H9 (cell line): Measurements from ENCODE around the gene KDR. TPM values are rescaled to one million over a fixed set of nuclear protein-coding genes. Genes with fewer than 3 reads are reported as not detected.

Experiments used
- DNase-seq: peaks from one replicate; pipeline ENCODE4 v3.0.0-alpha.2; 2017
- H2AFZ ChIP-seq: one replicate; pipeline ENCODE4 v1.6.1; 2013; ENCODE audit warnings: mild to moderate bottlenecking, low read length, control low read depth, moderate library complexity
- H2AK5ac ChIP-seq: 2 replicates; pipeline ENCODE4 v1.6.1; 2013; ENCODE audit warnings: low read length, control low read depth, mixed read lengths; ENCODE audit not compliant: insufficient read length
- H2BK120ac ChIP-seq: one replicate; pipeline ENCODE4 v1.6.1; 2013; ENCODE audit warnings: low read depth, mild to moderate bottlenecking, low read length, control low read depth, inconsistent platforms; ENCODE audit not compliant: poor library complexity, severe bottlenecking
- H2BK12ac ChIP-seq: 2 replicates; pipeline ENCODE4 v1.6.1; 2013; ENCODE audit warnings: low read length, control low read depth, mixed read lengths, low read depth; ENCODE audit not compliant: insufficient read length
- H2BK15ac ChIP-seq: 2 replicates; pipeline ENCODE4 v1.6.1; 2013; ENCODE audit warnings: low read depth, low read length, control low read depth
- H2BK20ac ChIP-seq: one replicate; pipeline ENCODE4 v1.6.1; 2013; ENCODE audit warnings: low read depth, mild to moderate bottlenecking, low read length, control low read depth, inconsistent platforms; ENCODE audit not compliant: poor library complexity, severe bottlenecking
- H2BK5ac ChIP-seq: 2 replicates; pipeline ENCODE4 v1.6.1; 2013; ENCODE audit warnings: low read length, control low read depth, mixed read lengths; ENCODE audit not compliant: insufficient read length
- H3K14ac ChIP-seq: 2 replicates; pipeline ENCODE4 v1.6.1; 2013; ENCODE audit warnings: low read length, control low read depth; ENCODE audit not compliant: insufficient read depth
- H3K18ac ChIP-seq: 2 replicates; pipeline ENCODE4 v1.6.1; 2013; ENCODE audit warnings: low read depth, mild to moderate bottlenecking, mixed read lengths, low read length, control low read depth; ENCODE audit not compliant: insufficient read length
- H3K23ac ChIP-seq: 2 replicates; pipeline ENCODE4 v1.6.1; 2013; ENCODE audit warnings: low read length, control low read depth, mixed read lengths, low read depth; ENCODE audit not compliant: insufficient read length
- H3K23me2 ChIP-seq: 2 replicates; pipeline ENCODE4 v1.6.1; 2013; ENCODE audit warnings: low read depth, mild to moderate bottlenecking, mixed read lengths, low read length, control low read depth; ENCODE audit not compliant: insufficient read length, poor library complexity, severe bottlenecking
- H3K27ac ChIP-seq: 2 replicates; pipeline ENCODE4 v1.5.1; 2013; ENCODE audit warnings: low read length, control low read depth, mixed read lengths, low read depth; ENCODE audit not compliant: insufficient read length
- H3K27me3 ChIP-seq: 2 replicates; pipeline ENCODE4 v1.6.1; 2013; ENCODE audit warnings: low read length, control low read depth, inconsistent platforms; ENCODE audit not compliant: insufficient read depth
- H3K4ac ChIP-seq: 2 replicates; pipeline ENCODE4 v1.6.1; 2013; ENCODE audit warnings: low read depth, mild to moderate bottlenecking, control low read depth, inconsistent platforms, low read length, moderate library complexity
- H3K4me1 ChIP-seq: 2 replicates; pipeline ENCODE4 v1.6.1; 2013; ENCODE audit warnings: low read length, control low read depth, inconsistent platforms; ENCODE audit not compliant: insufficient read depth
- H3K4me2 ChIP-seq: 2 replicates; pipeline ENCODE4 v1.6.1; 2013; ENCODE audit warnings: low read length, control low read depth, mixed read lengths; ENCODE audit not compliant: insufficient read length, insufficient read depth
- H3K56ac ChIP-seq: 2 replicates; pipeline ENCODE4 v1.6.1; 2013; ENCODE audit warnings: low read depth, mild to moderate bottlenecking, mixed read lengths, low read length, control low read depth; ENCODE audit not compliant: insufficient read length
- H3K79me1 ChIP-seq: 2 replicates; pipeline ENCODE4 v1.6.1; 2013; ENCODE audit warnings: low read depth, mild to moderate bottlenecking, moderate library complexity, low read length, control low read depth, inconsistent platforms; ENCODE audit not compliant: insufficient read depth, poor library complexity, severe bottlenecking
- H3K79me2 ChIP-seq: 2 replicates; pipeline ENCODE4 v1.6.1; 2013; ENCODE audit warnings: low read length, control low read depth, inconsistent platforms; ENCODE audit not compliant: insufficient read depth
- H3K9ac ChIP-seq: 2 replicates; pipeline ENCODE4 v1.6.1; 2013; ENCODE audit warnings: low read length, control low read depth, mixed read lengths; ENCODE audit not compliant: insufficient read length; ENCODE audit errors: extremely low read depth
- H3K9me3 ChIP-seq: one replicate; pipeline ENCODE4 v1.6.1; 2013; ENCODE audit warnings: low read depth, low read length, inconsistent platforms; ENCODE audit not compliant: control insufficient read depth
- H3T11ph ChIP-seq: one replicate; pipeline ENCODE4 v1.6.1; 2013; ENCODE audit warnings: mild to moderate bottlenecking, low read length, control low read depth, inconsistent platforms
- H4K20me1 ChIP-seq: one replicate; pipeline ENCODE4 v1.6.1; 2013; ENCODE audit not compliant: control insufficient read depth, insufficient read length, insufficient read depth
- H4K5ac ChIP-seq: 2 replicates; pipeline ENCODE4 v1.6.1; 2013; ENCODE audit warnings: low read depth, mild to moderate bottlenecking, mixed read lengths, low read length, control low read depth; ENCODE audit not compliant: insufficient read length
- H4K8ac ChIP-seq: replicated peaks from 2 replicates; pipeline ENCODE4 v1.6.1; 2013; ENCODE audit warnings: low read length, control low read depth, mixed read lengths, low read depth; ENCODE audit not compliant: insufficient read length
- H4K91ac ChIP-seq: 2 replicates; pipeline ENCODE4 v1.6.1; 2013; ENCODE audit warnings: low read depth, mild to moderate bottlenecking, moderate library complexity, mixed read lengths, low read length, control low read depth; ENCODE audit not compliant: insufficient read length
- H3K27ac Mint-ChIP-seq, 3 experiments: 2 replicates in 2 of 3; 3 replicates in 1 of 3; pipeline ENCODE4 v1.8.0; 2020 to 2021; ENCODE audit warnings: mixed read lengths in 3 of 3, mild to moderate bottlenecking in 1 of 3, moderate library complexity in 1 of 3
- H3K27me3 Mint-ChIP-seq: 2 replicates; pipeline ENCODE4 v1.8.0; 2021; ENCODE audit warnings: low read depth, mild to moderate bottlenecking, moderate library complexity, mixed read lengths
- H3K36me3 Mint-ChIP-seq, 3 experiments: 2 replicates in 2 of 3; 3 replicates in 1 of 3; pipeline ENCODE4 v1.8.0; 2020 to 2021; ENCODE audit warnings: low read depth in 3 of 3, mixed read lengths in 3 of 3; ENCODE audit not compliant: insufficient read depth in 1 of 3
- H3K4me1 Mint-ChIP-seq, 2 experiments: 2 replicates each; pipeline ENCODE4 v1.8.0; 2020; ENCODE audit warnings: mixed read lengths in 2 of 2
- H3K4me3 Mint-ChIP-seq, 2 experiments: 2 replicates in 1 of 2; 3 replicates in 1 of 2; pipeline ENCODE4 v1.8.0; 2020 to 2021; ENCODE audit warnings: mild to moderate bottlenecking in 2 of 2, mixed read lengths in 2 of 2, moderate library complexity in 1 of 2
- H3K9me3 Mint-ChIP-seq, 2 experiments: 2 replicates in 1 of 2; 3 replicates in 1 of 2; pipeline ENCODE4 v1.8.0; 2020; ENCODE audit warnings: mild to moderate bottlenecking in 2 of 2, mixed read lengths in 2 of 2, moderate library complexity in 1 of 2
- WGBS: extraction: QIAGEN DNeasy Blood & Tissue Kit; methylation state at CpG from one replicate; pipeline ENCODE4 v1.1.7; 2013; ENCODE audit warnings: missing lambda C conversion rate, low lambda C conversion rate, mixed read lengths; ENCODE audit not compliant: insufficient read length; ENCODE audit errors: extremely low coverage; 5-methylcytosine and 5-hydroxymethylcytosine counted together
- total RNA-seq: library from RNA; stranded (reverse); gene quantifications from 2 replicates; pipeline ENCODE4 v1.2.1, GENCODE V29; 2021
- TF ChIP-seq, protein P1 (sequence below): fragments of 200-600 bp; sonication (generic); conservative IDR thresholded peaks from 3 replicates; pipeline ENCODE4 v1.8.0; 2021; ENCODE audit warnings: antibody characterized with exemption, mild to moderate bottlenecking

Gene KDR
- total RNA-seq, 1 experiment from 2014 or later: 51.4 TPM

DNA sequence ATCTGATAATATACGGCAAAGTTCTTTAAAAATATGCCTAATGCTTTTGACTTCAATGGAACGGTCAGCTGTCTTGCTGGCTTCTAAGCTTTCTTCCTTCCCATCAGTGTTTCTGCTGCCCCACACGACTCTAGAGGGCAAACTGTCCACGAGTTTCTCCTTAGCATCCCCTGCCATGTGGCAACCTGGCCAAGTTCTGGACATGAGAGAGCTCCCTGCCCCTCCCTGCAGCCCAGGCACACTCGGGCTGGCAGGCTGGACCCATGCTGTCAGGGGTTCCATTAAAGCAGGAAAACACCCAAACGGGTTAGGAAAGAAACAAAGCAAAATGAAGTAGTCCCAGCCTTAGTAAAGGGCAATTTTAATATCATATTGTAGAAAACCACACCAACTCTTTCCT, 38.8 kb downstream of the KDR start:
- Histone ChIP-seq H3K4ac (no peak overlapping the region), H3K27ac (no peak overlapping the region), H3K18ac (no peak overlapping the region), H3K4me2 (no peak overlapping the region), H3K9ac (no peak overlapping the region), H4K91ac (no peak overlapping the region), H2BK12ac (no peak overlapping the region), H2AFZ (no peak overlapping the region), H3K56ac (no peak overlapping the region), H3K23ac (no peak overlapping the region), H4K20me1 (no peaks in the 10 kb centered on the region), H2BK15ac (no peak overlapping the region), H2AK5ac (no peak overlapping the region), H2BK5ac (no peak overlapping the region), H3K79me2 (no peaks in the 10 kb centered on the region), H3K27me3 (no peaks in the 10 kb centered on the region), H3K14ac (no peak overlapping the region), H3K23me2 (no peaks in the 10 kb centered on the region), H4K5ac (no peak overlapping the region), H2BK20ac (no peak overlapping the region), H3T11ph (no peak overlapping the region), H4K8ac (no peak overlapping the region), H2BK120ac (no peak overlapping the region), H3K4me1 (no peaks in the 10 kb centered on the region), H3K9me3 (no peaks in the 10 kb centered on the region), H3K79me1 (no peaks in the 10 kb centered on the region)
- no CpG with 5 or more reads among the region's 6 CpGs for WGBS
- H3K4me3 Mint-ChIP-seq: no peak overlapping the region; a peak in 1 of 5 replicates
- peaks cover 13 to 26% of the 10 kb centered on the region in 2 experiments for H3K4me1 Mint-ChIP-seq
- no peaks in the 10 kb centered on the region for H3K27me3 Mint-ChIP-seq
- DNase-seq: no peak
- H3K36me3 Mint-ChIP-seq: peaks cover 19 to 95% (median 48%) of the 10 kb centered on the region in 3 experiments; a peak in 6 of 7 replicates
- H3K27ac Mint-ChIP-seq: no peak overlapping the region; a peak in 2 of 7 replicates
- H3K9me3 Mint-ChIP-seq: no peaks in the 10 kb centered on the region
- TF ChIP-seq, protein P1, sequence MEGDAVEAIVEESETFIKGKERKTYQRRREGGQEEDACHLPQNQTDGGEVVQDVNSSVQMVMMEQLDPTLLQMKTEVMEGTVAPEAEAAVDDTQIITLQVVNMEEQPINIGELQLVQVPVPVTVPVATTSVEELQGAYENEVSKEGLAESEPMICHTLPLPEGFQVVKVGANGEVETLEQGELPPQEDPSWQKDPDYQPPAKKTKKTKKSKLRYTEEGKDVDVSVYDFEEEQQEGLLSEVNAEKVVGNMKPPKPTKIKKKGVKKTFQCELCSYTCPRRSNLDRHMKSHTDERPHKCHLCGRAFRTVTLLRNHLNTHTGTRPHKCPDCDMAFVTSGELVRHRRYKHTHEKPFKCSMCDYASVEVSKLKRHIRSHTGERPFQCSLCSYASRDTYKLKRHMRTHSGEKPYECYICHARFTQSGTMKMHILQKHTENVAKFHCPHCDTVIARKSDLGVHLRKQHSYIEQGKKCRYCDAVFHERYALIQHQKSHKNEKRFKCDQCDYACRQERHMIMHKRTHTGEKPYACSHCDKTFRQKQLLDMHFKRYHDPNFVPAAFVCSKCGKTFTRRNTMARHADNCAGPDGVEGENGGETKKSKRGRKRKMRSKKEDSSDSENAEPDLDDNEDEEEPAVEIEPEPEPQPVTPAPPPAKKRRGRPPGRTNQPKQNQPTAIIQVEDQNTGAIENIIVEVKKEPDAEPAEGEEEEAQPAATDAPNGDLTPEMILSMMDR: no peak
